HFFc6 (cell line): ENCODE data around the gene ARID5A. TPM values are rescaled to one million over a fixed set of nuclear protein-coding genes. Genes with fewer than 3 reads are reported as not detected.
"Not testable (repeated sequence)": the region's sequence is repeated elsewhere in the genome, so short reads cannot be mapped to it uniquely, and the experiment has no call there.

ENCODE experiments used
- DNase-seq: peaks from one replicate; pipeline ENCODE4 v3.0.0-alpha.2; 2018
- H3K27ac Mint-ChIP-seq: 2 replicates; pipeline ENCODE4 v1.8.0; 2020; ENCODE audit warnings: mild to moderate bottlenecking, mixed read lengths
- H3K27me3 Mint-ChIP-seq: 2 replicates; pipeline ENCODE4 v1.8.0; 2021; ENCODE audit warnings: mild to moderate bottlenecking, moderate library complexity, mixed read lengths; ENCODE audit not compliant: insufficient read depth
- H3K36me3 Mint-ChIP-seq: 2 replicates; pipeline ENCODE4 v1.8.0; 2021; ENCODE audit warnings: low read depth, mixed read lengths
- H3K4me1 Mint-ChIP-seq: 2 replicates; pipeline ENCODE4 v1.8.0; 2020; ENCODE audit warnings: low read depth, mixed read lengths
- H3K4me3 Mint-ChIP-seq: 2 replicates; pipeline ENCODE4 v1.8.0; 2020; ENCODE audit warnings: mild to moderate bottlenecking, moderate library complexity, mixed read lengths
- H3K9me3 Mint-ChIP-seq: 2 replicates; pipeline ENCODE4 v1.8.0; 2020; ENCODE audit warnings: mild to moderate bottlenecking, mixed read lengths
- total RNA-seq, 6 experiments: library from RNA; stranded (reverse); fragmentation: NEBNext Ultra II Directional; extraction: Animal tissue kit (Norgen Biotek cat#: 25700); gene quantifications; 2 replicates in 1 of 6; 3 replicates in 5 of 6; pipeline ENCODE4 v1.2.3, GENCODE V29; 2021
- TF ChIP-seq, protein P1 (sequence below): fragments of 200-600 bp; sonication (generic); IDR thresholded peaks from 2 replicates; pipeline ENCODE4 v1.5.0; 2021; ENCODE audit warnings: antibody characterized with exemption, mild to moderate bottlenecking

ARID5A gene
- total RNA-seq, 6 experiments from 2014 or later, result 9.6 to 13.6 (median 10.0) TPM

DNA sequence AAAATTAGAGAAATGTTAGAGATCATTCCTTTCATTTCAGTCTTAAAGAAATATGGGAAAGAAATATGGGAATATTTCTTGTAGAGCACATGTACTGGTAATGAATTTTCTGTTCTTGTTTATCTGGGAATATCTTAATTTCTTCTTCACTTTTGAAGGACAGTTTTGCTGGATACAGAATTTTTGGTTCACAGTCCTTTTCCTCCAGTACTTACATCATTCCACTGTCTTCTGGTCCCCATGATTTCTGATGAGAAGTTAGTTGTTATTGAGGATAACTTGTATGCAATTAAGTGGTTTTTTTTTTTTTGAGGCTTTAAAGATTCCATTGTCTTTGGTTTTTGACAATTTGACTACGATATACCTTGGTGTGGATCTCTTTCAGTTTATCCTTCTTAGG, 42.4 kb upstream of the ARID5A start:
- peaks cover 40% of the 10 kb centered on the region for H3K27me3 Mint-ChIP-seq
- H3K4me1 Mint-ChIP-seq, result no peaks in the 10 kb centered on the region
- H3K4me3 Mint-ChIP-seq, result no peak overlapping the region
- no peak for DNase-seq
- H3K27ac Mint-ChIP-seq, result no peak overlapping the region
- no peaks in the 10 kb centered on the region for H3K36me3 Mint-ChIP-seq
- TF ChIP-seq, protein P1, sequence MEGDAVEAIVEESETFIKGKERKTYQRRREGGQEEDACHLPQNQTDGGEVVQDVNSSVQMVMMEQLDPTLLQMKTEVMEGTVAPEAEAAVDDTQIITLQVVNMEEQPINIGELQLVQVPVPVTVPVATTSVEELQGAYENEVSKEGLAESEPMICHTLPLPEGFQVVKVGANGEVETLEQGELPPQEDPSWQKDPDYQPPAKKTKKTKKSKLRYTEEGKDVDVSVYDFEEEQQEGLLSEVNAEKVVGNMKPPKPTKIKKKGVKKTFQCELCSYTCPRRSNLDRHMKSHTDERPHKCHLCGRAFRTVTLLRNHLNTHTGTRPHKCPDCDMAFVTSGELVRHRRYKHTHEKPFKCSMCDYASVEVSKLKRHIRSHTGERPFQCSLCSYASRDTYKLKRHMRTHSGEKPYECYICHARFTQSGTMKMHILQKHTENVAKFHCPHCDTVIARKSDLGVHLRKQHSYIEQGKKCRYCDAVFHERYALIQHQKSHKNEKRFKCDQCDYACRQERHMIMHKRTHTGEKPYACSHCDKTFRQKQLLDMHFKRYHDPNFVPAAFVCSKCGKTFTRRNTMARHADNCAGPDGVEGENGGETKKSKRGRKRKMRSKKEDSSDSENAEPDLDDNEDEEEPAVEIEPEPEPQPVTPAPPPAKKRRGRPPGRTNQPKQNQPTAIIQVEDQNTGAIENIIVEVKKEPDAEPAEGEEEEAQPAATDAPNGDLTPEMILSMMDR, result no peak
- H3K9me3 Mint-ChIP-seq, result peaks cover 15% of the 10 kb centered on the region; the same call in 1 of the 2 replicates

DNA sequence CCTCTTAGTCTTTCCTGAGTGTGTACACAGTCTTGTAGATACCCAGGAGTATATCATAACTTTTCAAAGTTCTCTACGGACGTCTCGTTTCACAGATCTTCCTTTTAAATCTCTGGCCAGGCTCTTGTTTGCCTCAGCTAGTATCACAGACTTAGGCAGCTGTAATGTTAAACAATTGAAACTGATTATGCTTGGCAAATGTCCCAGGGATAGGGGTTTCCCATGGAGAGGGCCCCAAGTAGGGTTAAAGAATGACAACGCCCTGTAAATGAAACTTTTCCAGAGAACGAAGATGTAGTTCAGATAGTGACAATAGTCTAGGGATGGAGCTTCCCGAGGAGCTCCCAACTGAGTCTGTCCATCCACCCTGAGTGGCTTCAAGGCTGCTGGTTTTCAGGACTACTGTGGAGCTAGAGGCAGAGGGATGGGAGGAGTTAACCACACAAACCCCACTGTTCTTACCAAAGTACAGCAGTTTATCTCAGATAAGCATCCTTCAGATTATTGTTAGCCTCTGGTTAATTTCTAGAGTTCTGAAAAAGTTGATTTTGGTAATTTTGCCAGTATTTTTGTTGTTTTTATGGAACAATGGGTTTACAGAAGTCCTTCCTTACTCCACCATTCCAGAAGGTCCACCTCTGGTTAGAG, 40.4 kb upstream of the ARID5A start:
- H3K27me3 Mint-ChIP-seq, result peaks cover 51% of the 10 kb centered on the region
- H3K4me3 Mint-ChIP-seq, result no peak overlapping the region
- peaks cover 11% of the 10 kb centered on the region; the same call in 1 of the 2 replicates for H3K9me3 Mint-ChIP-seq
- no peak overlapping the region for H3K27ac Mint-ChIP-seq
- H3K36me3 Mint-ChIP-seq, result no peaks in the 10 kb centered on the region
- TF ChIP-seq, protein P1, result no peak
- DNase-seq, result no peak
- no peaks in the 10 kb centered on the region for H3K4me1 Mint-ChIP-seq

DNA sequence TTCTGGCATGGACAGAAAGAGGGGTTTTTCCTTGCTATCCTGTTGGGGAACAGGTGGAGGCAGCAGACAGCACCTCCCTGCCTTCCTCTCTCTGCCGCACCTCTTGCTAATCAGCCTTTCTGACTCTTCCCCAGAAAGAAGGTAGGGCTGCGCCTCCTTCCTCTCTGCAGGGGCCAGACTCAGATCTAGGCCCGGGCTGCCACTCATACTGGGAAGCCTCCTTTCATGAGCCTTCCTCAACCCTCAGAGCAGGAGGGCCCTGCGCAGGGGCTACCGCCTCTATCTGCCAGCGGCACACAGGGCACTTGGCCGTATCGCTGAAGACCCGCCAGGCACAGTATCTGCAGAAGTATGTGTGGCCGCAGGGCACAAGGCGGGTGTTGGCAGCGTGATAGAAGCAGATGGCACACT, 38.5 kb upstream of the ARID5A start:
- Mint-ChIP-seq H3K9me3 (peaks cover 11% of the 10 kb centered on the region; the same call in 1 of the 2 replicates), H3K4me3 (no peak overlapping the region), H3K27me3 (peaks cover 55% of the 10 kb centered on the region), H3K27ac (no peak overlapping the region), H3K4me1 (no peaks in the 10 kb centered on the region), H3K36me3 (no peaks in the 10 kb centered on the region)
- DNase-seq, result no peak
- TF ChIP-seq, protein P1, result no peak

DNA sequence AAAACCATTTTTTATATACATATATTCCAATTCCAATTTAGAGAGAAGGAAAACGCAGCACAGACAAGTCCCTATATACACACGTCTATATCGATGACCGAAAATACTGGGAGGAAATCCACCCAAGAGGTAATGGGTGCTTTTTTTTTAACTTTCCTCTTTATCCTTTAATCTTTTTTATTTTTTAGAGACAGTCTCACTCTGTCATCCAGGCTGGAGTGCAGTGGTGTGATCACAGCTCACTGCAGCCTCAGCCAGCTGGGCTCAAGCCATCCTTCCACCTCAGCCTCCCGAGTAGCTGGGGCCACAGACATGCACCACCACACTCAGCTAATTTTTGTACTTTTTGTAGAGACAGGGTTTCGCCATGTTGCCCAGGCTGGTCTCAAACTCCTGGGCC, 37.9 kb upstream of the ARID5A start:
- peaks cover 50% of the 10 kb centered on the region for H3K27me3 Mint-ChIP-seq
- peaks cover 11% of the 10 kb centered on the region; the same call in 1 of the 2 replicates for H3K9me3 Mint-ChIP-seq
- H3K36me3 Mint-ChIP-seq, H3K27ac Mint-ChIP-seq, H3K4me3 Mint-ChIP-seq, H3K4me1 Mint-ChIP-seq, DNase-seq: not testable (repeated sequence)

DNA sequence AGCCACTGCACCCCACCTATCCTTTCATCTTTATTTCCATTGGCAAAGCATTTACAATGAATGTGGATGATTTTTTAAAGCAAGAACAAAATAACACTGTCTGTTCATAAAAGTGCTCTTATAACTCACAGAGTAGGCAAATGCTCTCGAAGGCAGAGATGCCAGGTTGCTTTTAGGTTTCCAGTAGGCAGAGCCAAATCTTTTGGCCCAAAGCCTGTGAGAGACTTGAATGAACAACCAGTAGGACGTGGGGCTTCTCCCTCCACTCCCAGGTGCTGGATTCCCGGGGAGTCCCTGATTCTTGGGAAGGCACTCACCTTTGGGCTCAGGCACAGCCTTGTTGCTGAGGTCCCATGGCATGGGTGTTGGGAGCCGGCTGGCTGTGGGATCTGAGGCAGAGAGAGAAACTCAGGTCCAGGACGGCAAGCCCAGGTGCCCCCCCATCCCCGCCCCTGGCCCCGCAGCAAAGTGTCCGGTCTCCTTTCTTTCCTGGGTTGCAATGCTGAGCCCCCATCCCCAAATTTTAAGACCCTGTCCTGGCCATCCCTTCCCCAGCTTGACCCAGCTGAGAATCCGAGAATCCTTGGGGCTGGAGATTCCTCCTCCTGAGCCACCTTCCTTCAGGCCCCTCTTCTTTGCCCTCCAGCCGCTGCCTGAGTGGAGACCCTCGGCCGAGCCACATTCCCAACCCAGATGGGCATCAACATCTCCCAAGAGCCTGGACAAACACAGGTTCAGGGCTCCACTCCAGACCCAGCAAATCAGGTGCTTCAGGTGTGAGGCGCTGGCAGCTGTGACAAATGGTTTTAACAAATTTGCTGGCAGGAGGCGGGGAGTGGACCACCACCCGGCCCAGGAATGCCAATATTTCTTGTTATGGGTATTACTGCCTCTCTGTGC, 37.2 kb upstream of the ARID5A start:
- TF ChIP-seq, protein P1, result no peak
- Mint-ChIP-seq H3K36me3 (no peaks in the 10 kb centered on the region), H3K9me3 (peaks cover 8% of the 10 kb centered on the region; the same call in 1 of the 2 replicates), H3K4me3 (no peak overlapping the region), H3K27ac (no peak overlapping the region), H3K4me1 (no peaks in the 10 kb centered on the region), H3K27me3 (peaks cover 47% of the 10 kb centered on the region)
- no peak for DNase-seq
